ENCODE measurements around the gene TMEM236. TPM values are rescaled to one million over a fixed set of nuclear protein-coding genes. Genes with fewer than 3 reads are reported as not detected.

Gene TMEM236
- total RNA-seq, 4 donors from 2014 or later = 0.16 to 1.6 (median 0.63) TPM

- TF ChIP-seq POLR2AphosphoS5 (IDR thresholded peaks at IDR 0.05) (no peak), EP300 (IDR thresholded peaks at IDR 0.05) (no peak), POLR2A (IDR thresholded peaks at IDR 0.05) (no peak)
- TF ChIP-seq, protein P1, sequence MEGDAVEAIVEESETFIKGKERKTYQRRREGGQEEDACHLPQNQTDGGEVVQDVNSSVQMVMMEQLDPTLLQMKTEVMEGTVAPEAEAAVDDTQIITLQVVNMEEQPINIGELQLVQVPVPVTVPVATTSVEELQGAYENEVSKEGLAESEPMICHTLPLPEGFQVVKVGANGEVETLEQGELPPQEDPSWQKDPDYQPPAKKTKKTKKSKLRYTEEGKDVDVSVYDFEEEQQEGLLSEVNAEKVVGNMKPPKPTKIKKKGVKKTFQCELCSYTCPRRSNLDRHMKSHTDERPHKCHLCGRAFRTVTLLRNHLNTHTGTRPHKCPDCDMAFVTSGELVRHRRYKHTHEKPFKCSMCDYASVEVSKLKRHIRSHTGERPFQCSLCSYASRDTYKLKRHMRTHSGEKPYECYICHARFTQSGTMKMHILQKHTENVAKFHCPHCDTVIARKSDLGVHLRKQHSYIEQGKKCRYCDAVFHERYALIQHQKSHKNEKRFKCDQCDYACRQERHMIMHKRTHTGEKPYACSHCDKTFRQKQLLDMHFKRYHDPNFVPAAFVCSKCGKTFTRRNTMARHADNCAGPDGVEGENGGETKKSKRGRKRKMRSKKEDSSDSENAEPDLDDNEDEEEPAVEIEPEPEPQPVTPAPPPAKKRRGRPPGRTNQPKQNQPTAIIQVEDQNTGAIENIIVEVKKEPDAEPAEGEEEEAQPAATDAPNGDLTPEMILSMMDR (IDR thresholded peaks at IDR 0.05) = no peak
- Histone ChIP-seq H3K4me3 (no peak overlapping the region), H3K9me3 (peaks cover 0 to 7% (median 0%) of the 10 kb centered on the region in 3 donors), H3K36me3 (peaks cover 0 to 19% of the 10 kb centered on the region in 2 donors), H3K27me3 (no peaks in the 10 kb centered on the region), H3K4me1 (no peaks in the 10 kb centered on the region), H3K27ac (no peak overlapping the region)
- ATAC-seq = no peak
- WGBS, 2 donors (ENCODE audit: low coverage in 1 of 2) = 61 to 62% methylated on average over 5 to 7 of the region's 7 CpGs
Observed at GRCh38 chr10:17725703-17726102, 26.3 kb upstream of the TMEM236 start.

DNA sequence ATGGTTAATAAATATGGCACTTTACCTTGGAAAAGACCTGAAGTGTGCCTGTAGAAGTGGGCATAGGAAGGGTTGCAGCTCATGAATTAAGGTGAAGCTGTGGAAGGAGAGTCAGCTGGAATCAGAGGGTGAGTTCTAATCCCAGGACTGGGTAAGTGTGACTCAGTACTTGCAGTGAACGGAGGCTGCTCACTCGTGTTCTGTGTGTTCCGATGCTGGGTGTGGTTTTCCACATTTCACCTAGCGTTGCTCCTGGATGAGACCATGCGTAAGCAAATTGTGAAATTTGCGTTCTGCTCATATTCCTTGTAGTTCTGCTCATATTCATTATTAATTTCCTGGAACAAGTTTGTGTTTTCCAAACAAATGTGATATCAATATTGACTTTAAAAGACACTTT, 22.4 kb upstream of the TMEM236 start:
- no peaks in the 10 kb centered on the region for H3K9me3 ChIP-seq
- TF ChIP-seq POLR2A (IDR thresholded peaks at IDR 0.05) = no peak
- TF ChIP-seq POLR2AphosphoS5 (IDR thresholded peaks at IDR 0.05) = no peak
- TF ChIP-seq, protein P1 (IDR thresholded peaks at IDR 0.05) = no peak
- H3K4me3 ChIP-seq = no peak overlapping the region
- no peaks in the 10 kb centered on the region for H3K36me3 ChIP-seq
- H3K4me1 ChIP-seq = no peaks in the 10 kb centered on the region
- no peak overlapping the region for H3K27ac ChIP-seq
- ATAC-seq = no peak
- H3K27me3 ChIP-seq = no peaks in the 10 kb centered on the region
- WGBS, 2 donors (ENCODE audit: low coverage in 1 of 2) = 82 to 89% methylated on average over 5 to 6 of the region's 6 CpGs

GRCh38 chr10:17730667-17731066, 21.3 kb upstream of the TMEM236 start:
- WGBS, 2 donors (ENCODE audit: low coverage in 1 of 2) = 60 to 85% methylated on average over 5 to 6 of the region's 8 CpGs
- no peaks in the 10 kb centered on the region for H3K27me3 ChIP-seq
- H3K9me3 ChIP-seq = no peaks in the 10 kb centered on the region
- no peaks in the 10 kb centered on the region for H3K4me1 ChIP-seq
- no peak for ATAC-seq
- no peak overlapping the region for H3K27ac ChIP-seq
- H3K4me3 ChIP-seq = no peak overlapping the region
- TF ChIP-seq POLR2AphosphoS5 (IDR thresholded peaks at IDR 0.05) (no peak), POLR2A (IDR thresholded peaks at IDR 0.05) (no peak), EP300 (IDR thresholded peaks at IDR 0.05) (no peak)
- TF ChIP-seq, protein P1 (IDR thresholded peaks at IDR 0.05) = no peak
- no peaks in the 10 kb centered on the region for H3K36me3 ChIP-seq

- ATAC-seq = no peak
- no peaks in the 10 kb centered on the region for H3K9me3 ChIP-seq
- H3K27ac ChIP-seq = no peak overlapping the region
- no peaks in the 10 kb centered on the region for H3K4me1 ChIP-seq
- 56 to 58% methylated on average over 4 of the region's 4 CpGs for WGBS, 2 donors (ENCODE audit: low coverage in 1 of 2)
- no peak for TF ChIP-seq EP300 (IDR thresholded peaks at IDR 0.05)
- TF ChIP-seq, protein P1 (IDR thresholded peaks at IDR 0.05) = no peak
- no peak for TF ChIP-seq POLR2A (IDR thresholded peaks at IDR 0.05)
- TF ChIP-seq POLR2AphosphoS5 (IDR thresholded peaks at IDR 0.05) = no peak
- H3K27me3 ChIP-seq = no peaks in the 10 kb centered on the region
- no peaks in the 10 kb centered on the region for H3K36me3 ChIP-seq
- no peak overlapping the region for H3K4me3 ChIP-seq
Observed at GRCh38 chr10:17731331-17732020, 20.5 kb upstream of the TMEM236 start.

DNA sequence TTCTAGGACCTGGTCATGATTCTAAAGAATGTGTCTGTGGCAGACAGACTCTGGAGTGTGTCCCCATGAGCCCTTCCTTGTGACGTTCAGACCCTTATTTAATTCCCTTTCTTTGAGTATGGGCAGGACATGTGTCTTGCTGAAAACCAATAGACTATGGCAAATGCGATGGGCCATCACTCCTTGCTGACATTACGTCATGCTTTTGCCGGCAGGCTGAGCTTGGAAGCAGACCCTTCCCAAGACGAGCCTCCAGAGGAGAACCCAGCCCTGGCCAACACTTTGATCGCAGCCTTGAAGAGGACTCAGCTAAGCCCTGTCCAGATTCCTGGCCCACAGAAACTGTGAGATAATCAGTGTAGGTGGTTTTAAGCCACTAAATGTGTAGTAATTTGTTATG, 18.4 kb upstream of the TMEM236 start:
- Histone ChIP-seq H3K27me3 (no peaks in the 10 kb centered on the region), H3K4me3 (no peak overlapping the region), H3K9me3 (no peaks in the 10 kb centered on the region), H3K4me1 (peaks cover 0 to 3% (median 0%) of the 10 kb centered on the region in 3 donors), H3K36me3 (no peaks in the 10 kb centered on the region), H3K27ac (no peak overlapping the region)
- ATAC-seq = no peak
- TF ChIP-seq, protein P1 (IDR thresholded peaks at IDR 0.05) = no peak
- TF ChIP-seq POLR2AphosphoS5 (IDR thresholded peaks at IDR 0.05) = no peak
- no peak for TF ChIP-seq POLR2A (IDR thresholded peaks at IDR 0.05)
- no peak for TF ChIP-seq EP300 (IDR thresholded peaks at IDR 0.05)
- WGBS, 2 donors (ENCODE audit: low coverage in 1 of 2) = 67 to 88% methylated on average over 1 to 5 of the region's 6 CpGs

All from gastroesophageal sphincter (tissue), 4 donors.